ENCODE measurements around the gene FYN.
"Not testable (repeated sequence)": the region's sequence is repeated elsewhere in the genome, so short reads cannot be mapped to it uniquely, and the experiment has no call there.

FYN gene

DNA sequence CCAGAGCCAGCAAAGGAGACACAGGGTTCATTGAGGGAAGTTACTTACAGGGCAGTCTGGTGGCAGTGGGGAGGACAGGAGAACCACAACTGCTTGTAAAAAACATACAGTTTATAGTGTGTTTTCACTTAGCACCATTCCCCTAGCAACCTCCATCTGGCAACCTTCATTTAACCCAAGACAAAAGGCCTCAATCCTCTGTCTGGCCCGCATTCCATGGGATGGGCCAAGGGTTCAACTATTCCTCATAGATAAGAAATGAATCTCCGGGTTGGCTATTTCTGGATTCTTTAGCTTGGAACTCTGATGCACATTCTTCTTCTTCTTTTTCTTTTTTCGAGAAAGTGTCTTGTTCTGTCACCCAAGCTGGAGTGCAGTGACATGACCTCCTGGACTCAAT lies 26.3 kb upstream of the FYN start:
- Histone ChIP-seq H3K9ac (ENCODE audit: low read length) (no peak overlapping the region), H3K4me3 (ENCODE audit: low read length) (no peak overlapping the region), H3K4me1 (ENCODE audit: control insufficient read depth, insufficient read depth, low read length) (no peaks in the 10 kb centered on the region), H3K9me3 (ENCODE audit: control insufficient read depth, low read length) (no peaks in the 10 kb centered on the region), H3K27me3 (ENCODE audit: control insufficient read depth, insufficient read depth, low read length) (no peaks in the 10 kb centered on the region), H3K36me3 (ENCODE audit: control insufficient read depth, insufficient read depth, low read length) (no peaks in the 10 kb centered on the region)

DNA sequence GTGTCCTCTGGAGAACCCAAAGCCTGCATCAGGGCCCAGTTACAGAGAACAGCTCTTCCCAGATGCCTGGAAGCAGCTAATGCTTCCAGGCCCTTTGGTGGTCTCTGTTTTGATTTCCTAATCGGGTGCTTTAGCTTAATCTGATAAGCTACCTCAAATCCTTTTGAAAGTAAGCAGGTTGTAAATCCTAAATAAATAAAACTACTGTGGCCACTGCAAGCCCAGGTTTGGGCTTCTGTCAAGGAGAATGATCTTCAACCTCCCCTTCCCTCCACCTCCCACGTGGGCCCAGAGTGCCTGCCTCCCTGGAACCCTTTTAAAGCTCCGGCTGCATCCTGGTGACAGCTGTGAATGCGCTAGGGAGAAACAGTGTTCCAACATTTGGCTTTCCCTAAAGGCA lies 25.2 kb upstream of the FYN start:
- H3K4me1 ChIP-seq (ENCODE audit: control insufficient read depth, insufficient read depth, low read length) = no peaks in the 10 kb centered on the region
- no peaks in the 10 kb centered on the region for H3K36me3 ChIP-seq (ENCODE audit: control insufficient read depth, insufficient read depth, low read length)
- no peak overlapping the region for H3K4me3 ChIP-seq (ENCODE audit: low read length)
- H3K27me3 ChIP-seq (ENCODE audit: control insufficient read depth, insufficient read depth, low read length) = no peaks in the 10 kb centered on the region
- no peak overlapping the region for H3K9ac ChIP-seq (ENCODE audit: low read length)
- no peaks in the 10 kb centered on the region for H3K9me3 ChIP-seq (ENCODE audit: control insufficient read depth, low read length)

DNA sequence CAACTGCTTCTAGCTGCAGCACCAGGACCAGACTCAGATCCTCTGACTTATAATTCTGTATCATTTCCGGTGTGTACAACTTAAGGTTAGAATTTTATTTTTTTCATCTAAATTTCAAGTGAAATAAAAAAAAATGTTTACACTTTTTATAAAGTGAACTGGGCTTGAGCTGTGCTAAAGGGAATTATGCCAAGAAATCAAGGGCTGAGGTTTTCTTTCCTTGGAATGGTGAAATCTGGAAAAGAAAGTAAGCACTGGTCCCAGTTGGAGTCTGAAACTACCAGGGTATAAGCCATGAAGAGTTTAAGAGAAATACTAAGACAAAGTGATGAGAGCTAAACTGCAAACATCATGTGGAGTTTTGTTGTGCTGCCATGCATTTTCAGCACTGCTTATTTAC lies 21.7 kb upstream of the FYN start:
- Histone ChIP-seq H3K27me3 (ENCODE audit: control insufficient read depth, insufficient read depth, low read length) (no peaks in the 10 kb centered on the region), H3K36me3 (ENCODE audit: control insufficient read depth, insufficient read depth, low read length) (no peaks in the 10 kb centered on the region), H3K4me3 (ENCODE audit: low read length) (no peak overlapping the region), H3K4me1 (ENCODE audit: control insufficient read depth, insufficient read depth, low read length) (no peaks in the 10 kb centered on the region), H3K9ac (ENCODE audit: low read length) (no peak overlapping the region), H3K9me3 (ENCODE audit: control insufficient read depth, low read length) (no peaks in the 10 kb centered on the region)

DNA sequence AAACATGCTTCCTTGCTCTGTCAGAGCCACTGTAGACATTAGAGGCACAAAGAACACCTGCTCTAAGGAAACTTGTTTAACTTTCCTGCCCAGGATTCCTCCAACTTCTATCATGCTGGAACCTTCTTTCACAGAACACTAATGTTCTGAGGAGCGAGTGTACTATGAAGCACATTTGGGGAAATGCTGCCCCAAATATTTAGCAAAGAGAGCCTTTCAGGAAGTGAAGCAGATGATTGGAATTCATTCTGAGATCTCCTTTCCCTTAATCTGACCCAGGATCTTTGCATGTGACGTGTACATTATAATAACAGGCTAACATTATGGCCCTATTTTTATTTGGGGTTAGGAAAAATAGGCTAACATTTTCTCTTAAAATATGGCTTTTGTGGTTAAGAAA lies 21.0 kb upstream of the FYN start:
- H3K27me3 ChIP-seq (ENCODE audit: control insufficient read depth, insufficient read depth, low read length) = no peaks in the 10 kb centered on the region
- H3K9ac ChIP-seq (ENCODE audit: low read length) = no peak overlapping the region
- H3K4me1 ChIP-seq (ENCODE audit: control insufficient read depth, insufficient read depth, low read length) = no peaks in the 10 kb centered on the region
- no peaks in the 10 kb centered on the region for H3K36me3 ChIP-seq (ENCODE audit: control insufficient read depth, insufficient read depth, low read length)
- H3K9me3 ChIP-seq (ENCODE audit: control insufficient read depth, low read length) = no peaks in the 10 kb centered on the region
- no peak overlapping the region for H3K4me3 ChIP-seq (ENCODE audit: low read length)

- H3K4me3 ChIP-seq (ENCODE audit: low read length) = no peak overlapping the region
- H3K27me3 ChIP-seq (ENCODE audit: control insufficient read depth, insufficient read depth, low read length) = no peaks in the 10 kb centered on the region
- no peaks in the 10 kb centered on the region for H3K4me1 ChIP-seq (ENCODE audit: control insufficient read depth, insufficient read depth, low read length)
- H3K36me3 ChIP-seq (ENCODE audit: control insufficient read depth, insufficient read depth, low read length) = no peaks in the 10 kb centered on the region
- no peaks in the 10 kb centered on the region for H3K9me3 ChIP-seq (ENCODE audit: control insufficient read depth, low read length)
- H3K9ac ChIP-seq (ENCODE audit: low read length) = no peak overlapping the region
Measured at GRCh38 chr6:111892431-111892830, 19.2 kb upstream of the FYN start.

- Histone ChIP-seq H3K27me3 (ENCODE audit: control insufficient read depth, insufficient read depth, low read length) (no peaks in the 10 kb centered on the region), H3K9me3 (ENCODE audit: control insufficient read depth, low read length) (no peaks in the 10 kb centered on the region), H3K9ac (ENCODE audit: low read length) (no peak overlapping the region), H3K4me3 (ENCODE audit: low read length) (no peak overlapping the region), H3K36me3 (ENCODE audit: control insufficient read depth, insufficient read depth, low read length) (no peaks in the 10 kb centered on the region), H3K4me1 (ENCODE audit: control insufficient read depth, insufficient read depth, low read length) (no peaks in the 10 kb centered on the region)
Measured at GRCh38 chr6:111890988-111891387, 17.7 kb upstream of the FYN start.

GRCh38 chr6:111888928-111889695 lies 15.9 kb upstream of the FYN start:
- Histone ChIP-seq H3K4me3 (ENCODE audit: low read length) (no peak overlapping the region), H3K27me3 (ENCODE audit: control insufficient read depth, insufficient read depth, low read length) (no peaks in the 10 kb centered on the region), H3K9me3 (ENCODE audit: control insufficient read depth, low read length) (no peaks in the 10 kb centered on the region), H3K36me3 (ENCODE audit: control insufficient read depth, insufficient read depth, low read length) (no peaks in the 10 kb centered on the region), H3K9ac (ENCODE audit: low read length) (no peak overlapping the region), H3K4me1 (ENCODE audit: control insufficient read depth, insufficient read depth, low read length) (no peaks in the 10 kb centered on the region)

DNA sequence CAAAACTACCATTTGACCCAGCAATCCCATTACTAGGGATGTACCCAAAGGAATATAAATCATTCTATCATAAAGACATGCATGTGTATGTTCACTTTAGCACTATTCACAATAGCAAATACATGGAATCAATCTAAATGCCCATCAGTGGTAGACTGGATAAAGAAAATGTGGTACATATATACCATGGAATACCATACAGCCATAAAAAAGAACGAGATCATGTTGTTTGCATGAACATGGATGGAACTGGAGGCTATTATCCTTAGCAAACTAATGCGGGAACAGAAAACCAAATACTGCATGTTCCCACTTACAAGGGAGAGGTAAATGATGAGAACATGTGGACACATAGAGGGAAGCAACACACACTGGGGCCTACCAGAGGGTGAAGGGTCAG lies 13.5 kb upstream of the FYN start:
- not testable (repeated sequence) for H3K4me3 ChIP-seq (ENCODE audit: low read length); H3K4me1 ChIP-seq (ENCODE audit: control insufficient read depth, insufficient read depth, low read length)

GRCh38 chr6:111885373-111886027 lies 12.2 kb upstream of the FYN start:
- no peaks in the 10 kb centered on the region for H3K4me1 ChIP-seq (ENCODE audit: control insufficient read depth, insufficient read depth, low read length)
- H3K9me3 ChIP-seq (ENCODE audit: control insufficient read depth, low read length) = no peaks in the 10 kb centered on the region
- no peaks in the 10 kb centered on the region for H3K36me3 ChIP-seq (ENCODE audit: control insufficient read depth, insufficient read depth, low read length)
- H3K9ac ChIP-seq (ENCODE audit: low read length) = no peak overlapping the region
- H3K27me3 ChIP-seq (ENCODE audit: control insufficient read depth, insufficient read depth, low read length) = no peaks in the 10 kb centered on the region
- H3K4me3 ChIP-seq (ENCODE audit: low read length) = no peak overlapping the region

More for the DNA sequence above, 13.5 kb upstream of the FYN start:
- H3K27me3 ChIP-seq (ENCODE audit: control insufficient read depth, insufficient read depth, low read length); H3K36me3 ChIP-seq (ENCODE audit: control insufficient read depth, insufficient read depth, low read length); H3K9me3 ChIP-seq (ENCODE audit: control insufficient read depth, low read length); H3K9ac ChIP-seq (ENCODE audit: low read length): not testable (repeated sequence)

DNA sequence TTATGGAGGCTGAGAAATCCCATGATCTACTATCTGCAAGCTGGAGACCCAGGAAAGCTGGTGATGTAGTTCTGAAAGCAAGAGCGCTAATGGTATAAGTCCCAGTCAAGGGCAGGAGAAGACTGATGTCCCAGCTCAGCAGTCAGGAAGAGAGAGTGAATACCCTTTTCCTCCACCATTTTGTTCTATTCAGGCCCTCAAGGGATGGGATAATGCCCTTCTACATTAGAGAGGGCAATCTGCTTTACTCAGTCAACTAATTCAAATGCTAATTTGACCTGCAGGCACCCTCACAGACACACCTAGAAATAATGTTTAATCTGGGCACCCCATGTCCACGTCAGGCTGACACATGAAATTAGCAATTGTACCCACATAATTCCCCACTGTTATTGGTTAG lies 10.8 kb upstream of the FYN start:
- Histone ChIP-seq H3K9ac (ENCODE audit: low read length) (no peak overlapping the region), H3K4me1 (ENCODE audit: control insufficient read depth, insufficient read depth, low read length) (no peaks in the 10 kb centered on the region), H3K4me3 (ENCODE audit: low read length) (no peak overlapping the region), H3K36me3 (ENCODE audit: control insufficient read depth, insufficient read depth, low read length) (no peaks in the 10 kb centered on the region), H3K27me3 (ENCODE audit: control insufficient read depth, insufficient read depth, low read length) (no peaks in the 10 kb centered on the region), H3K9me3 (ENCODE audit: control insufficient read depth, low read length) (no peaks in the 10 kb centered on the region)

GRCh38 chr6:111880181-111880888 lies 7.1 kb upstream of the FYN start:
- H3K27me3 ChIP-seq (ENCODE audit: control insufficient read depth, insufficient read depth, low read length) = no peaks in the 10 kb centered on the region
- no peak overlapping the region for H3K9ac ChIP-seq (ENCODE audit: low read length)
- H3K36me3 ChIP-seq (ENCODE audit: control insufficient read depth, insufficient read depth, low read length) = no peaks in the 10 kb centered on the region
- no peaks in the 10 kb centered on the region for H3K9me3 ChIP-seq (ENCODE audit: control insufficient read depth, low read length)
- no peaks in the 10 kb centered on the region for H3K4me1 ChIP-seq (ENCODE audit: control insufficient read depth, insufficient read depth, low read length)
- no peak overlapping the region for H3K4me3 ChIP-seq (ENCODE audit: low read length)

DNA sequence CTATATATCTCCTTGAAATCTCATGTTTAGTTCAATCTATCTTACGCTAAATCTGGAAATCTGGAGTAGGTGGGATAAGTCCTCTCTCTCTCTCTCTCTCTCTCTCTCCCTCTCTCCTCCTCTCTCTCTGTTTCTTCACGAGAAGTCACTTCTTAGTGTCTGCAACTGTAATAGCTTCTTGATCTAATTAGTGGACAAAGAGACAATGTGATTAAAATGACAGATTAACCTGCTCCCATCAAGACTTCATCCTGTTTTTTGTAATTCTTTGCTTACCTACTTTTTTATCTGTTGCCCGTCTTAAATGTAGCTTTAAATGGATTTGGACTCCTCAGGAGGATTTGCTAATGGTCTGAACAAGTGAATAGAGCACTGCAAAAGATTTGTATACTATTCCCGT lies 2.5 kb upstream of the FYN start:
- Histone ChIP-seq H3K36me3 (ENCODE audit: control insufficient read depth, insufficient read depth, low read length) (no peaks in the 10 kb centered on the region), H3K9me3 (ENCODE audit: control insufficient read depth, low read length) (no peaks in the 10 kb centered on the region), H3K9ac (ENCODE audit: low read length) (no peak overlapping the region), H3K4me1 (ENCODE audit: control insufficient read depth, insufficient read depth, low read length) (no peaks in the 10 kb centered on the region), H3K4me3 (ENCODE audit: low read length) (no peak overlapping the region), H3K27me3 (ENCODE audit: control insufficient read depth, insufficient read depth, low read length) (no peaks in the 10 kb centered on the region)

Measured in mucosa of stomach (tissue), 1 donor.